GM19467 (cell line): ENCODE data around the gene OTULIN.

ENCODE experiments used
- ATAC-seq: cut with Tn5 transposase; IDR thresholded peaks from one replicate; pipeline ENCODE4 v1.9.1; 2021; ENCODE audit warnings: mild to moderate bottlenecking, moderate library complexity; ENCODE audit not compliant: unreplicated experiment

The OTULIN gene

DNA sequence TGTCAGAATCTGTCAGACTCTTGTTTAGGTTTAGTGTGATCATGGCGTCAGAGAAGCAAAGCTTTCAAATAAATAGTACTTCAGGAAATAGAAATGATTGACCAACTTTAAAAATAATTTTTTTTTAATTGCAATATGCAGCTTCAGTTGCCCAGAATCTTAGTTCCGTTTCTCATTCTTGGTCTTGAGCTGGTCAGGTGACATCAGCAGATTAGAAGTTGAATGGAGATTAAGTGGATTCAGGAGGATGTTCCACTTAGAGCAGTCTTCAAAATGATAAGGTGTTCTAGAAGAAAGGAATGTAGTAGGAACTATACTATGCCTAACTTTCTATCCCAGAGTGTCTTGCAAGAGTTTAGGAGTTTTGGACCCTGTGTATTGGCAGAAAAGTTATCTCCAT is 30.6 kb downstream of the OTULIN start:
- no peak for ATAC-seq

DNA sequence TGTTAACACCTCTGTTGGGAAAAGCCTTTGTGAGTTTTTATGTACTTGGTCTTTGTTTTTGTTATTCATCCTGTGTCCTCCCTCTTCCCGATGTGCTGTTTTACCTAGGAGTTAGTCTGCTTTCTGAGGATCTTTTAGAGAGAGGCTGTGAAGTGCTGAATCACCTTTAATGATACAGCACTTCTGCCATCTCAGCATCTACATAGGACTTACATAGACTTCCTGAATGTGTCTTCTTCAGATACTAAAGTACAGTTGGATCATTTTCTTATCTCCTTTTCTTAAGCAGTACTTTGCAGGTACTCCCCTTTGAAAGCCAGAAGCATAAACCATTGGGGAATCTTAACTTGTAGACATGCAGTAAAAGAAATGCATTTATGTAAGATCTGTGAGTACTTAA is 31.5 kb downstream of the OTULIN start:
- no peak for ATAC-seq

DNA sequence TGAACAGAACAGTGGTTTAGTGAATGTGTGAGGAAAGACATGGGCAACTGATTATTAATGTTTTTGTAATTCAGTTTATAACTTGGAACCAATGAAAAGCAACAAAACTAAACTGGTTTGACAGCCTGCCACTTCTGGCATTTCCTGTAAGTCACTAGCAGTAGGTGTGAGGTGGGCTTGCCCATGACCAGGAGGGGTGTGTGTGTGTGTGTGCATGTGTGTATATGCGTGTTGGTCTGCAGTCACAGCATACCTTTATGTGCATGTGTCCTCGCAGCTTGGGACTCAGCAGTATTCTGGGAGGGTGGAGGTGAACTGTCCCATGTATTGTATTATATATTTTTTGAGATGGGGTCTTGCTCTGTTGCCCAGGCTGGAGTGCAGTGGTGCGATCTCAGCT is 32.3 kb downstream of the OTULIN start:
- ATAC-seq: no peak

DNA sequence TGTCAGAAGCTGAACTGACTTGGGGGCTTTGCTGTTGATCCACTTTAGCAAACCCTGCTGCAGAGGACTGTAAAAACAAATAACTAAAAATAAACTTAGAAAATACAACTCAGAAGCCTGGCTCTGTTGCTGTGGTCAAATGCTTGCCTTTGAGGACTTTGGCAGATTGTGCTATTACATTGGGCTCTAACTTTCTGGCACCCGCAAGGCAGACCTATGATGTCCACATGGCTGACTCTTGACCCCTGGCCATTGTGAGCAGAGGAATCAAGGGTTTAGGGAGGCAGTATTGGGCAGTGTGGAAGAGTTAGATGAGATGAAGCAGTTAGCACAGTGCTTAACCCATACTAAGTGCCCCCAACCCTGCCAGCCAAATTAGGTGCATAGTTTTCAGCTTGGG is 34.0 kb downstream of the OTULIN start:
- ATAC-seq: no peak

DNA sequence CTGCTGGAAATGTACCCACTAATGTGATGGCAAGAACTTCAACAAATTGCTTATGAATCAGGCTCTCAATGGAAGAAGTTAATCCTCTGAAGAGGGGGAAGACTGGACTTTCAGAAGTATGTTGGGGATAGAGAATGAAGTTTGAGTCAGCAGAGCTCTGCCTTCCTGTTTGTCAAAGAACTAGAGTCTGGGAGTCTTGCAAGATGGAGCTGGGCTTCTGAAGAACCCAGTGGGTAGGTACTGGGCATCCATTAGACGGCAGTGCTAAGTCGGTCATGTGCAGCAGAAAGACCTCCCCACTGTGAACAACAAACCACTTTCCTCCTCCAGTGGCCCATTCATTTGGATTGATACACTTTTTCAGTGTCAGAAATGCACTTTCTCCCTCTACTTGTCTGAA is 34.6 kb downstream of the OTULIN start:
- no peak for ATAC-seq

DNA sequence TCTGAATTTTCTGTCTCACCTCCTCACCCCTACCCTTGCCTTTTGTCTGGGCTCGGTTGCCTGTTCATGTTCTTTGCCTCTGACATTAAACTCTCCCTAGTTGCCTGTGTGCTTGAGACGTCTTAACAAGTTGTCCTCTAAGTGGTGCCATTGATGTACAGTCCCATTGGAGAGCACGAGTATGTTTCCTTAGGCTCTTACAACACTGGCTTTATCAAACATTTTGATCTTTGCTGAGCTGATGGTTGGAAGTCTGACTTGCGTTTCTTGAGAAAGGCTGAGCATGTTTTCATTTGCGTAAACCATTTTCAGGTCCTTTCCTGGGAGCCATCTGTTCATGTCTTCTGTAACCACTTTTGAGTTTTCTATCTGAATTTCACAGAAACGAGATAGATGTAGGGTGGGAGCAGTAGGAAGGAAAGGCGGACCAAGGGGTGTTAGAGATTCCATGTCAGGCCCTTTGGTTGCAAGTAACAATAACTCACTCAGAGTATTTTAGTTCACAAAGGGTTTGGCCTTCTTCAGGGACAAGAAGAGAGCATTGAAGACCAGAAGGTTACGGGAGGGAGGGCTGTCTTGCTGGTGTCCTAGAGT is 35.4 kb downstream of the OTULIN start:
- no peak for ATAC-seq

DNA sequence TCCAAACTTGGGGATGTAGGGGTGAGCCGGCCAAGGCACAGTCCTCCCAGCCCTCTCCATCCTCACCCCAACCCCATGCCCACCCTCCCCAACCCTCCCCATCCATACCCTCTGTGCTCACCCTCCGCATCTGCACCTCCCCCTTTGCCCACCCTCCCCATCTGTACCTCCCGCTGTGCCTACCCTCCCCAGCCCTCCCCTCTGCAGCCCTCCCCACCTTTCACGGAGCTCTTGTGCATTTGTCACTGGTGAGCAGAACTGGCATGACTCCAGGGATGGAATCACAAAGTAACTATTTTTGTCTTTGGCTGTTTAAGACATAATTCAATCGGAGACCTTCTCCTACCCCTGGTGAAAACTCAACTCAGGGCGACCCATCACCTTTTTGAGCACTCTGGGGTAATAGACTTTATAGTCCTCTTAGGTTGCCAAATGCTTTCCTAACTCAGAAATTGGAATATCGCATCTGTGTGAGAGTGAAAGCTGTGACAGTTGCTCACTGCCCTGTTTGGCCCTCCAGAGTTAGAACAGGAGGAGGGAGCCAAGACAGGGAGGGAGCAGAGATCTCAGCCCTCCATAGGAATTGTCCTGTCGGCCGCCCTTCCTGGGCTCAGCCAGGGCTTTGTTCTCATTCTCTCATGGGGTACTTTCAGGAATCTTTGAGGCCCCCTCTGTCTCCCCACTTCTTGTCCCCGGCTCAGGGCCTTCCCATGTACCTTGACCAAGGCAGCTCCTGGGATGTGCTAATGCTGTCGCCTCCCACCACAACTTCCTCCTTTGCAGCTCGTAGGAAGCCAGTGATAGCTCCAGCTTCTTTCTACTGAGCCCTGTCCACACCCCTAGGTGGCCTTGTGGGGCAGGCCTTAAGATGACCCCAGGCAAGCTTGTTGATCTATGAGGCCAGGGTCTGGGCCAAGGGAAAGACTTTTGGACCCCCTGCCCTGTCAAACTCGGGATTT is 36.2 kb downstream of the OTULIN start:
- no peak for ATAC-seq

DNA sequence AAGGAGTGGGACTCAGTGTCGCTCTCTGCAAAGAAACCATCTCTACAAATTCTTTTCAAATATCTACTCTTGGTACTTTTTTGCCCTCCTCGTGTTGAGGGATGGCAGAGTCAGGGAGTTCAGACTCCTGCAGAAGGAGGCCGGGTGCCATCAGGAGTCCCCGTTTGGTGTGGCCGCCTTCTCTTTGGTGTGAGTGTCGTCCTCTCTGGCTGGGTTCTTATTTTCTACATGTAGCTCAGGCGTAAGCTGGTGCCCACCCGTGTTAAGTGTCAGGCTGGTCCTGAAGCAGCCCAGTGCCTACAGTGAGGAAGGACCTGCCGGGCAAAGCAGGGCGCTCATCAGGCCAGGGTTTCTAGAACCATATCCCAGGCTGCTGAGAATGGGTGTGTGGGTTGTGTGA is 37.0 kb downstream of the OTULIN start:
- no peak for ATAC-seq

DNA sequence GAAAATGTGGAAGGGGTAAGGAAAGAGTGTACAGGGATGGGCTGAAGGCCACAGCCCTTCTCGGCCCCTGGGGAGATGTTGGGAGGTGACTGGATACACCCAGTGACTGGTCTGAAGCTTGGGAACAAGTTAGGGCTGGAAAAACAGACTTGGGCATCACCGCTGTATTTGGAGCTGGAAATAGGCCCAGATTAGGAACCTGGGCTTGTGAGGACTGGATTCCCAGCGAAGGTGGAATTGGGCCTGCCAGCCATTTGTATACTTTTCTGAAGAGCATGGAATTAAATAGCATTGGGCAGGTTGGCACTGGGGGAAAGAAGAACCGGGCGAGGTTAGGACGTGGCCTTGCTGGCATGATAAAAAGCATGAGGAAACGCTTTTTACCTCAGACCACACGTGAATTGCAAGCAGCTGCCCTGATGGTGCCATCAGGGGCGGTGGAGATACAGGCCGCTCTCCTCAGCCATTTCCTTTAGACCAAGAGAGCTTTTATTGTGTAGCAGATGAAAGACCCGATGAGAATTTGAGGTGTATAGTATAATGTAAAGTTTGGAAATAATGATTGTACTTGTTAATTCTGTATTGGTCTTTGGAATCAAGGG is 37.8 kb downstream of the OTULIN start:
- ATAC-seq: no peak

DNA sequence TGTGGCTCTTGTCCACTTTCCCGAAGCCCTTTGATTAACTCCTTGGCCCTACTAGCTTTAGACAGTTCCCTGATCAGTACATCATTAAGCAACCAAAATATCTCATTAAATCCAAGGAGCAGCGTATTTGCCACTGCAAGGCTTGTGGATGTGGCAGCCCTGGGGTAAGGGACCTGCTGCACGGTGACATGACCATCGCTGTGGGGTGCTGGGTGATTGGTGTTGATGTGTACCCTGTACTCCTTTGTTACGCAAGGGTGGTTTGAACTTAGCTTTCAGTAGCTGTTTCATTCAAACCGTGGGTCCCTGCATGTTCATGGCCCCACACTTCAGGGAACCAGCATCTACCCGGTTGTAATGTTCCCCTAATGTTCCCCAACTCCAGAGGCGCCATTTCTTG is 41.0 kb downstream of the OTULIN start:
- no peak for ATAC-seq

DNA sequence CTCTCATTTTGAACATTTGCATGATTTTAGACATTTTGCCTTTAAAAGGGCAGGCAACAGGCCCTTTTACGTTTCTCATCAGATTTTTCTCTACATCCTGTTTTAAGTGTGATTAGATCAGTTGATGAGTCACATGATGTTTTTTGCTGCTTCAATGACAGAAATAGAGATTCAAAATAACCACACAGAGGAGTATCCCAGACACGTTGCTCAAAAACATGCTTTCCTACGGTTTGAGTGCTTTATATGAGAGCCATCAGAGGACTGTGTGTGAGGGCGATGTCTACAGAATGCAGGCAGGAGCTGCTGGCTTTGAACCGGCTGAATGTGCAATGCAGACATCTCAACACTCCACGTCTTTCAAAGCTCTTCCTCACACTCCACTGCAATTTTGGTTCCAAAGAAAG is 42.1 kb downstream of the OTULIN start:
- no peak for ATAC-seq

DNA sequence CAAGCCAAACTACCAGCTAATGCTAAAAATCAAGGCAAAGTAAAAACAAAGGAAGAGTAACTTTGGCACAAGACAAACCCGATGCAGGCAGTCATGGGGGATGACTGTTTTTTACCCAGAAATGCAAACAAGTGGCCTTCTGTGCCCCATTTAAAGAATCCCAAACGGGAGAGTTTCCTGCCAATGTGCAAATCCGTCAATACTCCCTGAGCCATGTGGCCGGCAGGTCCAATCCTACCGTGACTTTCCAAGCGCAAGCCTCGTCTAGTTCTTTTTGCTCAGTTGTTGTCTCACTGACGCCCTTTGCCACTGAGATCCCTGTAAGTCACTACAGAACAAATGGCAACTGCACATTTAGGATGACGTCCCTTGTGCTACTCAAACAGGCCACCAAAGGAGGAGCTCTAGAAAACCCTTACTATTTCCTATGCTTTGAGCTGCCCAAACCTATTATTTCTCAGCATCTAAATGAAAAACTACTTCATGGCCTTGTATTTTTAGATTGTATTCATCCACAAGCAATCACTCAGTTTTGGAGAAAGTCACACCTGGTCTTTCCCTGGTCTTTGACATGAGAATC is 43.4 kb downstream of the OTULIN start:
- no peak for ATAC-seq

DNA sequence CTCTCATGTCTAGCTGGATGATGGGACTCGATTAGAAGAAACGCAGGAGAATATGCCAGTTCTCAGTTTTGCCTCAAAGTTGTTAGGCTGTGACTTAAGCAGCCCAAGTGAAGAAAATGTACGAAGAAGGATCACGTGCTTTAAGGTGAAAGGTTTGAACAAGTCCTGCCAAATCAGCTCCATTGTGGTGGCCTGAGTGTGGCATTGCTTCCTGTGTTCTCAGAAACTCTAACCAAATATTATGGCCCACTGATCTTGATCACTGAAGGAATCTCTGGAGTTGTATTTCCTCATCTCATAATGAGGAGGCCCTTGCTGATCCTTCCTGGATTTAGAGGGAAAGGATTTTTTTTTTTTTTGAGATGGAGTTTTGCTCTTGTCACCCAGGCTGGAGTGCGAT is 44.0 kb downstream of the OTULIN start:
- no peak for ATAC-seq

DNA sequence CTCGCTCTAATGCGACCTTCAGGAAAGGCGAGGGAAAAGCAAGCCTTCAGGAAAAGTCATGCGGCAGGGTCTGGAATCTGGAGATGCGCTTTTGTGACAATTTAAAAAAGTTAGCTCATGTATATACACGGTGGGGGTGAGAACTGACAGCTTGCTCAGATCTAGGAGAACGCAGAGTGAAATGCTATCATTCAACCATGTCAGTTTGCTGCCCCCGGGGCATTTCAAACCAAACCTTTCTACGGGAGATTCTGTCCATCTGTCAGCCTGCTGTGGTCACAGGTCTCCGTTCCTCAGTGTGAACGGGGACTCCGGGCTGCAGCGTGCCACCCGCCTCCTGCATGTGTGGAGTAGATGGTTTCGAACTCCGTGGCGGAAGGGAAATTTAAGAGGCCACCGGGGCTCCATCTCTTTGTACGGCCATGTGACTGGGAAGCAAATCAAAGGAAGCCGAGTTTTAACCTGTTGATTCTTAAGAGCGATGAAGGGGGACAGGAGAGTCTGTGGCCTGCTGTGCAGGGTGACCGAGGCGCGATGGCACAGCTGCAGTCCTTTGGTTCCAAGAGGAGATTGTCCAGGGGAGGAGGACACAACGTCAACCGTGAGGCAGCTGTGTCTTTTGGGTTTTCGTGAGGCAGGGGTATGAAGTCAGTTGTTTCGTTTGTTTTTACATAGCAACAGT is 45.9 kb downstream of the OTULIN start:
- no peak for ATAC-seq

DNA sequence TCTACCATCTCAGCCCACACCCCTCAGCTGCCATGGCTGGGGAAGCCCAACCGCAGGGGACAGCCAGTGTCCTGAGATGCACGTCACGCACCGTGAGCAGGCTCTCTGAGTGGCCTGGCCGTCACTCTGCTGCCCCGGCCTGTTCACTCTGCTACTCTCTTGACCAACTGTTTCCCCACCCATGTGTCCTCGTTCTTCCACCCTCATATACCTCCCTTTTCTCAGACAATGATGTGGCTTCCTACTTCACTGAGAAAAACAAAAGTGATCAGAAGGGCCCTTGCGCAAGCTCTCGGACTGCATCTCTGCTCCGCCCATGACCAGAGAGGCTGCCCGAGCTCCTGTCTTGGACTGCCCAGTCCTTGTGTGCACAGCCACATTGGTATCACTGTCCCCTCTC is 47.6 kb downstream of the OTULIN start:
- no peak for ATAC-seq

DNA sequence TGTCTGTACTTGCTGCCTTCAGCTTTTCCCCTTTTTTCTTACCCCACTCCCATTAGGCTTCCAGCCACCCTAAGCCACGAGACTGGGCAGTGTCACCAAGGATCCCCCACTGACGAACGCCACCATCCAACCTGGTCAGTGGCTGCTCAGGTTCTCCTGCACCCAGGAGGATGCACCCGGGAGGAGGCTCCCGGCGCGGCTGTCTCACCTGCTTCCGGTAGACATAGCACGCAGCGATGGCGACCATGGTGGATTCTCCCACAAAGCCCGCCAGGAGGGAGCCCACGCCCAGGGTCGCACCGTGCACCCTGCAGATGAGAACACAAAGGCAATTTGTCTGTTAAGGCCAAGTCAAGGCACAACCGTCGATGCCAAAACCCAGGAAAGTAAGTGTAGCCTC is 48.1 kb downstream of the OTULIN start:
- ATAC-seq: no peak

DNA sequence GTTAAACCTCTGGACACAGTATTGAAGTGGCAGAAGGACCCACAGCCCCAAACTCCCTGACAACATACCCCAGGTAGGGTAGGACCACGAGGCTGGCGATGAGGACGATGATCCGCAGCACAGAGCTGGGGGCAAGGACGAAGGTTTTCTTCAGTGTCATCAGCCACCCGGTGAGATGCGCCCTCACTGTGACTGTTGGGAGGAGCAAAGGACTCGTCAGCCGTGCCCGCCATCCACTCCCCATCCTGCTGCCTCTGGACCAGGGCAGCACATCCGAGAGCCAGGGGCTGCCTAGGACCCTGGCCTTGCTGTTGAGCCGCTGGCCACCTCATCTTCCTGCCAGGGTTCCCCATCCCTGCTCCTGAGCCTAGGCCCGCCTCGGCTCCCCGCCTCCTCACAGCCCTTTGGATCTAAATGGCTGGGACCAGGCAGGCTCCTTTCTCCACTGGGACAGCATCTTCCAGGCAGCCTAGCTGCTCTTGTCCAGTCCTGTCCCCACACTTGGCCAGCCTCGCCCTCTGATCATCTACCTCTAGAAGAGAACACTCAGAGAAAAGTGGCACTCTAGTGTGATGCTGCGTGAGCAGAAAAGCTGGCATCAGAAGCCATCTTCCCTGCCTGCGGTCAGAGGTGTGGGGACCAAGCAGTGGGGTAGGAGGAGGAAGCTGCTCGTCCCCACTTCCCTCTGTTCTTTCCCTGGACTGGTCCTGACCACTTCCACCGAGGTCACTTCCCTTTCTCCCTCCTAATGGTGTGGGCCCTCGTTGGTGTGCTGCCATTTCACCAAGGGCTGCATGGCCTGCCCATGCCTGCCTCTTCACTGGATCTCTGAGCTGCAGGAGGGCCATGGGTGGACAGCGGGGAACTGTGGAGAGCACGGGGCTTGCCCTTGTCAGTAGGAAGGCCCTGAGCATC is 49.2 kb downstream of the OTULIN start:
- no peak for ATAC-seq

DNA sequence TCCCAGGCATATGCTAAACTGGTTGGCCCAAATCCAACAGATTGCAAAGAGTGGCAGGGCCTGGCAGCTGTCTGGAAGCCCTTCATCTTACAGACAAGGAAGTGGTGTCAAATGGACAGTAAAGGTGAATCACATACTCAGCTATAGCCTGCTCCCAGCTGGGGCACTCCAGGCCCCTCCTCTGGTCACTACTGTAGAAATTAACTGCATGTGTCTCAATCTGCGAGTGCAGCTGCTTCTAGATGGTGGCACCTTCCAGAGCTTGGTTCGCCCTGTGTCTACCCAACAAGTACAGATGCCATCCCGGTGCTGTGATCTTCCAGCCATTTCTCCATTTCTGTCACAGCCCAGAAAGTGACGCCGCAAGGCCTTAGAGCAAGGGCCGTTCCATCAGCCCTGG is 50.2 kb downstream of the OTULIN start:
- no peak for ATAC-seq

DNA sequence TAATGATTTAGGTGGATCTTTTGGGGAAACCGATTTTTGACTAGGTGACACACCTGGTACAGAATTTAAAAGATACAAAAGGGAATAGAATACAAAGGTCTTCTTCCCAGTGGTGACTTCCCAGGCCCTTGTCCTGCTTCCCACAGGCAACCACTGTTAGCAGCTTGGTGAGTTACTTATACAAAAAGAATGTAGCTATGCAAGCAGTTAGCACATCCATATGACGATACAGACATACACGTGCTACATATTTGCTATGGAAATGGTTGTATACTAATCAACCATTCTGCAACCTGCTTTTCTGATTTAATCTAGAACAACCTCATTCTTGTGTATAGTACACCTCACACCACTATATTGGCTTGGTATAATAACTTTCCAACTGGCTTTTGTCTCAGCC is 51.0 kb downstream of the OTULIN start:
- ATAC-seq: no peak
